IPS-15b (cell line): Measurements from ENCODE around the gene PRR11.
A peak's percentile ranks its signal among the peaks of the same experiment; 100 is the strongest.
"Not testable (repeated sequence)": the region's sequence is repeated elsewhere in the genome, so short reads cannot be mapped to it uniquely, and the experiment has no call there.

Experiments used
- H3K27me3 ChIP-seq: one replicate; pipeline ENCODE4 v1.6.1; 2013; ENCODE audit warnings: low read length; ENCODE audit not compliant: control insufficient read depth, insufficient read depth
- H3K36me3 ChIP-seq: one replicate; pipeline ENCODE4 v1.6.1; 2013; ENCODE audit warnings: low read length; ENCODE audit not compliant: control insufficient read depth, insufficient read depth
- H3K4me1 ChIP-seq: one replicate; pipeline ENCODE4 v1.6.1; 2013; ENCODE audit warnings: mild to moderate bottlenecking, low read length; ENCODE audit not compliant: control insufficient read depth, insufficient read depth
- H3K4me3 ChIP-seq: one replicate; pipeline ENCODE4 v1.5.1; 2013; ENCODE audit warnings: low read depth, low read length
- H3K9ac ChIP-seq: one replicate; pipeline ENCODE4 v1.6.1; 2013; ENCODE audit warnings: low read depth, mild to moderate bottlenecking, low read length
- H3K9me3 ChIP-seq: one replicate; pipeline ENCODE4 v1.6.1; 2013; ENCODE audit warnings: mild to moderate bottlenecking, low read length; ENCODE audit not compliant: control insufficient read depth, insufficient read depth

The PRR11 gene

GRCh38 chr17:59129814-59130213 is 25.7 kb upstream of the PRR11 start:
- Histone ChIP-seq H3K4me3 (no peak overlapping the region), H3K27me3 (no peaks in the 10 kb centered on the region), H3K9me3 (no peaks in the 10 kb centered on the region), H3K36me3 (no peaks in the 10 kb centered on the region), H3K4me1 (no peaks in the 10 kb centered on the region), H3K9ac (no peak overlapping the region)

- Histone ChIP-seq H3K4me1 (no peaks in the 10 kb centered on the region), H3K36me3 (no peaks in the 10 kb centered on the region)
These were observed 24.4 kb upstream of the PRR11 start for GRCh38 chr17:59131131-59131530.

GRCh38 chr17:59138339-59138738 is 17.2 kb upstream of the PRR11 start:
- H3K9me3 ChIP-seq, H3K4me1 ChIP-seq, H3K9ac ChIP-seq, H3K27me3 ChIP-seq, H3K36me3 ChIP-seq, H3K4me3 ChIP-seq: not testable (repeated sequence)

More at GRCh38 chr17:59131131-59131530, 24.4 kb upstream of the PRR11 start:
- H3K9me3 ChIP-seq: no peaks in the 10 kb centered on the region
- no peaks in the 10 kb centered on the region for H3K27me3 ChIP-seq
- no peak overlapping the region for H3K9ac ChIP-seq
- no peak overlapping the region for H3K4me3 ChIP-seq

GRCh38 chr17:59139939-59140338 is 15.6 kb upstream of the PRR11 start:
- Histone ChIP-seq H3K27me3 (no peaks in the 10 kb centered on the region), H3K9me3 (no peaks in the 10 kb centered on the region), H3K4me1 (no peaks in the 10 kb centered on the region), H3K9ac (no peak overlapping the region), H3K4me3 (no peak overlapping the region), H3K36me3 (no peaks in the 10 kb centered on the region)

- no peaks in the 10 kb centered on the region for H3K4me1 ChIP-seq
- no peaks in the 10 kb centered on the region for H3K36me3 ChIP-seq
- no peak overlapping the region for H3K4me3 ChIP-seq
- no peak overlapping the region for H3K9ac ChIP-seq
- H3K27me3 ChIP-seq: no peaks in the 10 kb centered on the region
- no peaks in the 10 kb centered on the region for H3K9me3 ChIP-seq
These were observed 13.7 kb upstream of the PRR11 start for GRCh38 chr17:59141860-59142259.

GRCh38 chr17:59145571-59146096 is 9.9 kb upstream of the PRR11 start:
- no peaks in the 10 kb centered on the region for H3K27me3 ChIP-seq
- no peak overlapping the region for H3K9ac ChIP-seq
- H3K4me3 ChIP-seq: no peak overlapping the region
- H3K36me3 ChIP-seq: no peaks in the 10 kb centered on the region
- H3K9me3 ChIP-seq: no peaks in the 10 kb centered on the region
- H3K4me1 ChIP-seq: no peaks in the 10 kb centered on the region

- H3K9ac ChIP-seq: no peak overlapping the region
- no peaks in the 10 kb centered on the region for H3K9me3 ChIP-seq
- peaks cover 14% of the 10 kb centered on the region for H3K4me1 ChIP-seq
- H3K36me3 ChIP-seq: no peaks in the 10 kb centered on the region
- no peak overlapping the region for H3K4me3 ChIP-seq
- no peaks in the 10 kb centered on the region for H3K27me3 ChIP-seq
These were observed 6.5 kb upstream of the PRR11 start for GRCh38 chr17:59149051-59149450.

GRCh38 chr17:59149841-59150511 is 5.6 kb upstream of the PRR11 start:
- H3K9me3 ChIP-seq: no peaks in the 10 kb centered on the region
- peaks cover 14% of the 10 kb centered on the region for H3K4me1 ChIP-seq
- H3K36me3 ChIP-seq: no peaks in the 10 kb centered on the region
- no peak overlapping the region for H3K4me3 ChIP-seq
- H3K9ac ChIP-seq: no peak overlapping the region
- no peaks in the 10 kb centered on the region for H3K27me3 ChIP-seq

- Histone ChIP-seq H3K9me3 (no peaks in the 10 kb centered on the region), H3K4me3 (no peak overlapping the region), H3K4me1 (peaks cover 14% of the 10 kb centered on the region), H3K9ac (no peak overlapping the region), H3K27me3 (no peaks in the 10 kb centered on the region), H3K36me3 (no peaks in the 10 kb centered on the region)
These were observed 4.5 kb upstream of the PRR11 start for GRCh38 chr17:59151006-59151405.

- Histone ChIP-seq H3K9me3 (no peaks in the 10 kb centered on the region), H3K4me1 (peaks cover 14% of the 10 kb centered on the region), H3K4me3 (no peak overlapping the region), H3K27me3 (no peaks in the 10 kb centered on the region), H3K9ac (no peak overlapping the region), H3K36me3 (no peaks in the 10 kb centered on the region)
These were observed 4.0 kb upstream of the PRR11 start for GRCh38 chr17:59151591-59151990.

- Histone ChIP-seq H3K27me3 (no peaks in the 10 kb centered on the region), H3K9ac (no peak overlapping the region), H3K4me3 (no peak overlapping the region)
These were observed 2.6 kb upstream of the PRR11 start for GRCh38 chr17:59152925-59153324.

GRCh38 chr17:59154292-59154720 is 1.2 kb upstream of the PRR11 start:
- Histone ChIP-seq H3K9me3 (no peaks in the 10 kb centered on the region), H3K36me3 (no peaks in the 10 kb centered on the region), H3K27me3 (no peaks in the 10 kb centered on the region), H3K4me3 (peak overlapping the region; percentile 87), H3K4me1 (peaks cover 14% of the 10 kb centered on the region), H3K9ac (peak overlapping the region; percentile 92)

More at GRCh38 chr17:59152925-59153324, 2.6 kb upstream of the PRR11 start:
- Histone ChIP-seq H3K36me3 (no peaks in the 10 kb centered on the region), H3K4me1 (peaks cover 14% of the 10 kb centered on the region), H3K9me3 (no peaks in the 10 kb centered on the region)
